ENCODE data around the gene AP2M1.

GRCh38 chr3:184160456-184160855 is 14.2 kb upstream of the AP2M1 start:
- TF ChIP-seq SUZ12 (IDR thresholded peaks at IDR 0.05; ENCODE audit: extremely low read depth, insufficient read depth, insufficient read length) (no peak), ZNF274 (IDR thresholded peaks at IDR 0.05; ENCODE audit: low read depth, low read length) (no peak)

All from NT2/D1 (cell line).